ENCODE results near the gene PLCL2.
A peak's percentile ranks its signal among the peaks of the same experiment; 100 is the strongest.

The PLCL2 gene

GRCh38 chr3:16896094-16896627 lies 11.4 kb downstream of the PLCL2 start:
- DNase-seq = no peak

- no peak for DNase-seq
Observed at GRCh38 chr3:16896820-16897219, 12.1 kb downstream of the PLCL2 start.

GRCh38 chr3:16897254-16897926 lies 12.6 kb downstream of the PLCL2 start:
- DNase-seq = peak; percentile 28

- DNase-seq = no peak
Observed at GRCh38 chr3:16898595-16899395, 14.0 kb downstream of the PLCL2 start.

- no peak for DNase-seq
Observed at GRCh38 chr3:16899919-16900318, 15.2 kb downstream of the PLCL2 start.

GRCh38 chr3:16900779-16901440 lies 16.2 kb downstream of the PLCL2 start:
- peak; percentile 37 for DNase-seq

GRCh38 chr3:16904423-16905417 lies 20.0 kb downstream of the PLCL2 start:
- DNase-seq = peak; percentile 46

GRCh38 chr3:16905704-16906103 lies 20.9 kb downstream of the PLCL2 start:
- no peak for DNase-seq

- DNase-seq = peak; percentile 54
Observed at GRCh38 chr3:16906682-16907081, 21.9 kb downstream of the PLCL2 start.

GRCh38 chr3:16907243-16907642 lies 22.5 kb downstream of the PLCL2 start:
- DNase-seq = no peak

GRCh38 chr3:16908016-16908807 lies 23.5 kb downstream of the PLCL2 start:
- DNase-seq = no peak

GRCh38 chr3:16908896-16909295 lies 24.1 kb downstream of the PLCL2 start:
- DNase-seq = no peak

GRCh38 chr3:16909802-16910201 lies 25.0 kb downstream of the PLCL2 start:
- no peak for DNase-seq

GRCh38 chr3:16910207-16910606 lies 25.5 kb downstream of the PLCL2 start:
- no peak for DNase-seq

- DNase-seq = no peak
Observed at GRCh38 chr3:16911916-16912315, 27.2 kb downstream of the PLCL2 start.

GRCh38 chr3:16912400-16913263 lies 27.9 kb downstream of the PLCL2 start:
- DNase-seq = no peak

- no peak for DNase-seq
Observed at GRCh38 chr3:16913264-16913580, 28.5 kb downstream of the PLCL2 start.

GRCh38 chr3:16916840-16917239 lies 32.1 kb downstream of the PLCL2 start:
- DNase-seq = no peak

- no peak for DNase-seq
Observed at GRCh38 chr3:16917256-16917935, 32.6 kb downstream of the PLCL2 start.

All from CD4-positive, alpha-beta T cell treated with Interleukin-12 subunit alpha and Interleukin-12 subunit beta, for 1 hour (primary cell).